CD14-positive monocyte (primary cell): ENCODE measurements around the gene ARPC2. TPM values are rescaled to one million over a fixed set of nuclear protein-coding genes. Genes with fewer than 3 reads are reported as not detected.

Experiments used
- DNase-seq, 3 donors: peaks; one replicate each; pipeline ENCODE4 v3.0.0-alpha.2; 2011 to 2022
- H2AFZ ChIP-seq: 2 replicates; pipeline ENCODE4 v1.6.0; 2012; ENCODE audit warnings: mild to moderate bottlenecking, low read depth, low read length, inconsistent platforms; ENCODE audit not compliant: insufficient read depth, poor library complexity, severe bottlenecking
- H3K27ac ChIP-seq, 2 donors: 1 replicate in 1 of 2; 2 replicates in 1 of 2; pipeline ENCODE4 v1.5.1; 2012 to 2013; ENCODE audit warnings: low read length in 2 of 2, control low read depth in 1 of 2, inconsistent platforms in 1 of 2, low read depth in 1 of 2, mild to moderate bottlenecking in 1 of 2
- H3K27me3 ChIP-seq, 2 donors: one replicate each; pipeline versions ENCODE4 v1.6.0 to v1.6.1; 2011 to 2013; ENCODE audit warnings: low read length in 2 of 2; ENCODE audit not compliant: control insufficient read depth in 2 of 2, insufficient read depth in 2 of 2
- H3K36me3 ChIP-seq, 2 donors: replicated peaks in 1 of 2; 1 replicate in 1 of 2; 2 replicates in 1 of 2; pipeline versions ENCODE4 v1.5.1 to v1.6.1; 2012 to 2013; ENCODE audit warnings: low read length in 2 of 2, control low read depth in 1 of 2, inconsistent platforms in 1 of 2, mild to moderate bottlenecking in 1 of 2; ENCODE audit not compliant: insufficient read depth in 2 of 2, control insufficient read depth in 1 of 2
- H3K4me1 ChIP-seq, 2 donors: 1 replicate in 1 of 2; 2 replicates in 1 of 2; pipeline versions ENCODE4 v1.5.1 to v1.6.1; 2012 to 2013; ENCODE audit warnings: low read length in 2 of 2, control low read depth in 1 of 2, inconsistent platforms in 1 of 2, mild to moderate bottlenecking in 1 of 2, moderate library complexity in 1 of 2; ENCODE audit not compliant: insufficient read depth in 2 of 2, control insufficient read depth in 1 of 2
- H3K4me2 ChIP-seq: replicated peaks from 2 replicates; pipeline ENCODE3; 2012; ENCODE audit warnings: low read length, moderate library complexity, mild to moderate bottlenecking; ENCODE audit not compliant: poor library complexity, severe bottlenecking; ENCODE audit errors: extremely low read depth
- H3K4me3 ChIP-seq, 3 experiments: fragments of 200-600 bp in 1 of 3; sonication (generic) in 1 of 3; replicated peaks in 1 of 3; 1 replicate in 2 of 3; 2 replicates in 1 of 3; pipeline ENCODE4 v1.5.1; 2011 to 2013; ENCODE audit warnings: low read length in 3 of 3, mild to moderate bottlenecking in 3 of 3, control low read depth in 2 of 3, low read depth in 2 of 3, inconsistent platforms in 1 of 3, moderate library complexity in 1 of 3
- H3K79me2 ChIP-seq: 2 replicates; pipeline ENCODE4 v1.6.0; 2012; ENCODE audit warnings: mild to moderate bottlenecking, control low read depth, inconsistent platforms, low read length, moderate library complexity; ENCODE audit not compliant: insufficient read depth
- H3K9ac ChIP-seq: 2 replicates; pipeline ENCODE4 v1.6.0; 2017; ENCODE audit warnings: low read length, mild to moderate bottlenecking; ENCODE audit not compliant: insufficient read depth, poor library complexity, severe bottlenecking
- H3K9me3 ChIP-seq, 2 donors: replicated peaks in 1 of 2; 1 replicate in 1 of 2; 2 replicates in 1 of 2; pipeline versions ENCODE4 v1.5.1 to v1.6.1; 2012 to 2013; ENCODE audit warnings: low read length in 2 of 2, control low read depth in 1 of 2; ENCODE audit not compliant: control insufficient read depth in 1 of 2, insufficient read depth in 1 of 2
- H4K20me1 ChIP-seq: 2 replicates; pipeline ENCODE4 v1.6.0; 2012; ENCODE audit warnings: mild to moderate bottlenecking, low read length, control low read depth, moderate library complexity; ENCODE audit not compliant: insufficient read depth
- H3K27ac Mint-ChIP-seq, 7 donors: one replicate each; pipeline ENCODE4 v1.8.0; 2020; ENCODE audit warnings: mild to moderate bottlenecking in 7 of 7, mixed read lengths in 7 of 7, moderate library complexity in 6 of 7, inconsistent platforms in 2 of 7
- H3K27me3 Mint-ChIP-seq, 3 donors: one replicate each; pipeline ENCODE4 v1.8.0; 2021 to 2022; ENCODE audit warnings: low read depth in 3 of 3, mild to moderate bottlenecking in 3 of 3, mixed read lengths in 3 of 3, moderate library complexity in 3 of 3, inconsistent platforms in 1 of 3
- H3K36me3 Mint-ChIP-seq, 2 donors: one replicate each; pipeline ENCODE4 v1.8.0; 2020; ENCODE audit warnings: mixed read lengths in 2 of 2, inconsistent platforms in 1 of 2, mild to moderate bottlenecking in 1 of 2
- H3K4me1 Mint-ChIP-seq: one replicate; pipeline ENCODE4 v1.8.0; 2020; ENCODE audit warnings: mild to moderate bottlenecking, mixed read lengths
- H3K4me3 Mint-ChIP-seq, 2 donors: one replicate each; pipeline ENCODE4 v1.8.0; 2020; ENCODE audit warnings: mild to moderate bottlenecking in 2 of 2, mixed read lengths in 2 of 2, moderate library complexity in 1 of 2
- H3K9me3 Mint-ChIP-seq, 7 donors: one replicate each; pipeline ENCODE4 v1.8.0; 2020 to 2022; ENCODE audit warnings: mixed read lengths in 7 of 7, mild to moderate bottlenecking in 6 of 7, moderate library complexity in 6 of 7, inconsistent platforms in 2 of 7
- WGBS: methylation state at CpG from one replicate; pipeline ENCODE4 v1.1.5; 2013; ENCODE audit warnings: missing lambda C conversion rate; ENCODE audit not compliant: insufficient coverage; 5-methylcytosine and 5-hydroxymethylcytosine counted together
- intact Hi-C, 2 donors: fragments of 100-400 bp; cut with micrococcal nuclease; formaldehyde crosslinking; loops; one replicate each; pipeline versions ENCODE4 v1.15.0 to v1.15.1; 2023
- polyA plus RNA-seq, 3 donors: library from polyadenylated mRNA; depleted of rRNA in 1 of 3; unstranded in 2 of 3; stranded (reverse) in 1 of 3; fragments of 300-500 nt in 2 of 3; fragments of >200 nt in 1 of 3; fragmentation: Illumina TruSeq in 2 of 3; gene quantifications; 1 replicate in 2 of 3; 2 replicates in 1 of 3; pipeline ENCODE4 v1.2.3, GENCODE V29; 2012 to 2021
- TF ChIP-seq, protein P1 (sequence below): fragments of 200-600 bp; IDR thresholded peaks from one replicate; pipeline ENCODE4 v1.8.0; 2022; ENCODE audit warnings: antibody characterized with exemption, mild to moderate bottlenecking

Gene ARPC2
- polyA plus RNA-seq, 3 donors: 640 to 1,227 (median 1,162) TPM

DNA sequence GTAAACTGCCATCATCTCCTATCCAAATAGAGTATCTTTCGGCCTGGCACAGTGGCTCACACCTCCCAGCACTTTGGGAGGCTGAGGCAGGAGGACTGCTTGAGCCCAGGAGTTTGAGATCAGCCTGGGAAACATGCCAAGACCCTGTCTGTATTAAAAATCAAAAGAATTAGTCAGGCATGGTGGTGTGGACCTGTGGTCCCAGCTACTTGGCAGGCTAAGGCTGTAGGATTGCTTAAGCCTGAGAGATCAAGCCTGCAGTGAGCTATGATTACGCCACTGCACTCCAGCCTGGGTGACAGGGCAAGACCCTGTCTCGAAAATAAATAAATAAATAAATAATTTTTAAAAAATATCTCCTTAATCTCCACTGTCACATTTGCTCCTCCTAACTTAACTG lies 14.7 kb upstream of the ARPC2 start:
- Histone ChIP-seq H4K20me1 (no peaks in the 10 kb centered on the region), H3K27ac (no peak overlapping the region), H3K27me3 (no peaks in the 10 kb centered on the region), H3K4me1 (no peaks in the 10 kb centered on the region), H3K9ac (no peak overlapping the region), H2AFZ (no peak overlapping the region), H3K79me2 (no peaks in the 10 kb centered on the region), H3K36me3 (no peaks in the 10 kb centered on the region), H3K4me3 (no peak overlapping the region), H3K4me2 (no peak overlapping the region), H3K9me3 (no peaks in the 10 kb centered on the region)
- no CpG with 5 or more reads among the region's 3 CpGs for WGBS
- TF ChIP-seq, protein P1, sequence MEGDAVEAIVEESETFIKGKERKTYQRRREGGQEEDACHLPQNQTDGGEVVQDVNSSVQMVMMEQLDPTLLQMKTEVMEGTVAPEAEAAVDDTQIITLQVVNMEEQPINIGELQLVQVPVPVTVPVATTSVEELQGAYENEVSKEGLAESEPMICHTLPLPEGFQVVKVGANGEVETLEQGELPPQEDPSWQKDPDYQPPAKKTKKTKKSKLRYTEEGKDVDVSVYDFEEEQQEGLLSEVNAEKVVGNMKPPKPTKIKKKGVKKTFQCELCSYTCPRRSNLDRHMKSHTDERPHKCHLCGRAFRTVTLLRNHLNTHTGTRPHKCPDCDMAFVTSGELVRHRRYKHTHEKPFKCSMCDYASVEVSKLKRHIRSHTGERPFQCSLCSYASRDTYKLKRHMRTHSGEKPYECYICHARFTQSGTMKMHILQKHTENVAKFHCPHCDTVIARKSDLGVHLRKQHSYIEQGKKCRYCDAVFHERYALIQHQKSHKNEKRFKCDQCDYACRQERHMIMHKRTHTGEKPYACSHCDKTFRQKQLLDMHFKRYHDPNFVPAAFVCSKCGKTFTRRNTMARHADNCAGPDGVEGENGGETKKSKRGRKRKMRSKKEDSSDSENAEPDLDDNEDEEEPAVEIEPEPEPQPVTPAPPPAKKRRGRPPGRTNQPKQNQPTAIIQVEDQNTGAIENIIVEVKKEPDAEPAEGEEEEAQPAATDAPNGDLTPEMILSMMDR: no peak
- intact Hi-C loops: no loop called here
- Mint-ChIP-seq H3K27me3 (peaks cover 0 to 5% (median 0%) of the 10 kb centered on the region in 3 donors), H3K36me3 (no peaks in the 10 kb centered on the region), H3K4me3 (no peak overlapping the region), H3K4me1 (no peaks in the 10 kb centered on the region), H3K9me3 (peaks cover 0 to 2% (median 0%) of the 10 kb centered on the region in 7 donors), H3K27ac (peak overlapping the region in 1 of 7 donors; percentile 2)
- no peak for DNase-seq

DNA sequence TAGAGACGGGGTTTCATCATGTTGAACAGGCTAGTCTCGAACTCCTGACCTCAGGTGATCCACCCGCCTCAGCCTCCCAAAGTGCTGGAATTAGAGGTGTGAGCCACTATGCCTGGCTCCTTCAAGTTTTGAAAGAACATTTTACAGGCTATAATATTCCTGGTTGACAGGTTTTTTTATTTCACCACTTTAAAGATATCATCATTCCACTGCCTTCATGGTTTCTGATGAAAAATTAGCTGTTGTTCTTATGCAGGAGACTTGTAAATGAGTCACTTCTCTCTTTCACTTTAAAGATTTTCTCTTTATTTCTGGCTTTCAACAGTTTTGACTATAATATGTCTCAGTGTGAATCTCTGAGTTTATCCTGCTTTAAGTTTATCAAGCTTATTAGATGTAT lies 7.9 kb upstream of the ARPC2 start:
- peaks cover 4% of the 10 kb centered on the region for H3K4me1 Mint-ChIP-seq
- peaks cover 0 to 2% (median 1%) of the 10 kb centered on the region in 3 donors for H3K27me3 Mint-ChIP-seq
- intact Hi-C loops: no loop called here
- Histone ChIP-seq H3K27ac (no peak overlapping the region), H3K27me3 (no peaks in the 10 kb centered on the region), H3K4me2 (no peak overlapping the region), H2AFZ (no peak overlapping the region), H3K9me3 (peaks cover 0 to 5% of the 10 kb centered on the region in 2 donors), H3K79me2 (no peaks in the 10 kb centered on the region), H3K36me3 (no peaks in the 10 kb centered on the region), H3K9ac (no peak overlapping the region), H4K20me1 (no peaks in the 10 kb centered on the region), H3K4me1 (peaks cover 1 to 2% of the 10 kb centered on the region in 2 donors), H3K4me3 (no peak overlapping the region)
- peaks cover 1 to 4% of the 10 kb centered on the region in 2 donors for H3K36me3 Mint-ChIP-seq
- TF ChIP-seq, protein P1: no peak
- peaks cover 7 to 14% (median 11%) of the 10 kb centered on the region in 7 donors for H3K9me3 Mint-ChIP-seq
- no peak for DNase-seq
- 100% methylated on average over 3 of the region's 3 CpGs for WGBS
- H3K27ac Mint-ChIP-seq: no peak overlapping the region
- no peak overlapping the region for H3K4me3 Mint-ChIP-seq
